GM18505 (cell line): ENCODE measurements around the gene INAFM1.
"Not testable (repeated sequence)": the region's sequence is repeated elsewhere in the genome, so short reads cannot be mapped to it uniquely, and the experiment has no call there.

Experiments used
- ATAC-seq: cut with Tn5 transposase; IDR thresholded peaks from one replicate; pipeline ENCODE4 v1.9.1; 2021; ENCODE audit not compliant: unreplicated experiment
- POLR2A ChIP-seq: IDR thresholded peaks from 4 replicates; pipeline ENCODE4 v1.6.1; 2011; ENCODE audit warnings: borderline replicate concordance; ENCODE audit not compliant: insufficient read depth, insufficient read length; ENCODE audit errors: extremely low read depth

INAFM1 gene

DNA sequence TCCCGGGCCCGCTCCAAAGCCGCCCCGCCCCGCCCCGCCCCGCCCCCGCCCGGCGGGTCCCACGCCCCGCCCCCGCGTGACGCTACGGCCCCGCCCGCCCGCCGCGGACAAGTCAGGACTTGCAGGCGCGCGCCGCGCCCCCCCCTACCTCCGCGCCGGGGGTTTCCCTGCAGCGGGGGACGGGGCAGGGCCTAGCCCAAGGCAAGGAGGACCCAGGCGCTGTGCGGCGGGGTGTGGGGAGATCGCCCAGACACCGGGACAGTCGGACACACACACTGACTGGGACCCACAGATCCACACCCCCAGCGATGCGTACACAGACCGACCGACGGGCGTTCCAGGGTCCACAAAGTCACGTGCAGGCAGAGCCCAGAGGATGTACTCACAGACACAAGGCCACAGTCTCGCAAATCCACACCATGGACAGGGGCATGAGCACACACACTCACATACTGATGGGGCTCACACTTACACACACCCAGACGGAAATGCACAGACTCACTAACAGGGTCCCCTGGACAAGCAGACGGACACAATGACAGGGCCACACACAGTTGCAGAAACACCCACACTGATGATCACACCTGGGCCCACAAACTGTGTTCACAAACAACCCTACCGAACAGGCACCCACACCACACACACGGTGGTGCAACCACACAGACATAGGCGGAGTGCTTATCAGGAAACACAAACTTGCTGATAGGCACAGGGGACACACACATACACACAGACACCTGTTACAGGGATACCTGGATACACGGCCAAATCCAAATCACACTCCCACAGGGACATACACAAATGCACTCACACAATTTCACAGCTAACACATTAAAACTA lies 43.2 kb upstream of the INAFM1 start:
- peak; percentile 60 for TF ChIP-seq POLR2A
- peak; percentile 23 for ATAC-seq

DNA sequence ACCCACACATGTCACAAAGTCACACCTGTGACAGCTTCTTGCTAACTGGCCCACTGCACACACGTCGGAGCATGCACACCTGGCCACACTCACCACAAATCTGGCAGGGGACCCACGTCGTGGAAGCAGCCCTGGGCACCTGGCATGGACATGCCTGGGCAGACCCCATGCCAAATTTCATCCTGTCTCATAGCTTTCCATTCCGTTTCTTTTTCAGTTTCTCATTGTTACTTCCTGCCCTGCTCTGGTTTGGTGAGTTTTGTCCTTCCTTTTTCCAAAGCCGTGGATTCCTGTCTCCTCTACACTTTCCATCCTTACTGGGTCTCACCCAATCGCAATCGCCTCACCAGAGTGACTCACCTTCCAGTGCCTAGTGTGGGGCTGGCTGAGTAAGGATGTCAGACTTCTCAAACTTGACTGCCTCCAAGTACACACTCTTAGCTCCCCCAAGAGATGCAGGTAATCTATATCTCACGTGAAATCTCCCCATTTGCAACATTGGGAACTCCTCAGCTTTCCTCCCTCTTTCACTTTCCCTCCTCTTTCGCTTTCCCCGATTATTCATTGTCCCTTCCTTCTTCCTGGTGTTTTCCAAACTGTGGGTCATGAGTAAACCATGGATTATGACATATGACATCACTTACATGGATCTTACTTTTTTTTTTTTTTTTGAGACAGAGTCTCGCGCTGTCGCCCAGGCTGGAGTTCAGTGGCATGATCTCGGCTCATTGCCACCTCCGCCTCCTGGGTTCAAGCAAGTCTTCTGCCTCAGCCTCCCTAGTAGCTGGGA lies 42.1 kb upstream of the INAFM1 start:
- no peak for TF ChIP-seq POLR2A
- ATAC-seq: no peak

DNA sequence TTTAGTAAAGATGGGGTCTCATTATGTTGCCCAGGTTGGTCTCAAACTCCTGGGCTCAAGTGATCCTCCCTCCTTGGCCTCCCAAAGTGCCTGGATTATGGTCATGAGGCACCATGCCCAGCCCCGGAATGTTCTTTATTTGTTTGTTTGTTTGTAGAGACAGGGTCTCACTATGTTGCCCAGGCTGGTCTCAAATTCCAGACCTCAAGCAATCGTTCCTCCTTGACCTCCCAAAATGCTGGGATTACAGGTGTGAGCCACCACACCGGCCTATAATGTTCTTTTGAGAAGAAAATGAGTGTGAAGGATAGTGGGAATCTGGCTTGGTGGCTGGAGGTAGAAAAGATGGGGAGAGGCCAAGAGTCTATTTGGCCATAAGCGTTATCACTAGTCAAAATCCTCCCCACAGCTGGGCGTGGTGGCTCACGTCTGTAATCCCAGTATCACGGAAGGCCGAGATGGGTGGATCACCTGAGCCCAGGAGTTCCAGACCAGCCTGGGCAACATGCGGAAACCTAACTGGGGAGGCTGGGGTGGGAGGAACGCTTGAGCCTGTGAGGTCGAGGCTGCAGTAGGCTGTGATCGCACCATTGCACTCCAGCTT lies 38.5 kb upstream of the INAFM1 start:
- ATAC-seq: no peak
- TF ChIP-seq POLR2A: no peak

DNA sequence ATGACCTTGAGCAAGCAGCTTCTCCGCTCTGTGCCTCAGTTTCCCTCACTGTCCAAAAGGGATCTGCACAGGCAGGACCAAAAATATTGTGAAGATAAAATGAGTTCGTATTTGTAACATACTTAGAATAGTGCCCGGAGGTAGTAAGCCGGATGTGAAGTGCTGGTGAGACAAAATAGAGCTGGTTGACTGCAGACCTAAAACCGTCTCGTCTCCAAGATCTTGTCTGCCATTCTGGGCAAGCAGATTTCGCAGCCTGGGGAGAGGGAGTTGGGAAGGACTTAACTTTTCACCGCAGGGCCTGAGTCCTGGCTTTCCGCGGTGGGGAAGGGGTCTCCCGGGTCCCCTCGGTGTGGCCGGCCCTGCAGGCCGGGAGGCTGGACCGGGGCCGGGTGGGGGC lies 35.5 kb upstream of the INAFM1 start:
- ATAC-seq: no peak
- no peak for TF ChIP-seq POLR2A

DNA sequence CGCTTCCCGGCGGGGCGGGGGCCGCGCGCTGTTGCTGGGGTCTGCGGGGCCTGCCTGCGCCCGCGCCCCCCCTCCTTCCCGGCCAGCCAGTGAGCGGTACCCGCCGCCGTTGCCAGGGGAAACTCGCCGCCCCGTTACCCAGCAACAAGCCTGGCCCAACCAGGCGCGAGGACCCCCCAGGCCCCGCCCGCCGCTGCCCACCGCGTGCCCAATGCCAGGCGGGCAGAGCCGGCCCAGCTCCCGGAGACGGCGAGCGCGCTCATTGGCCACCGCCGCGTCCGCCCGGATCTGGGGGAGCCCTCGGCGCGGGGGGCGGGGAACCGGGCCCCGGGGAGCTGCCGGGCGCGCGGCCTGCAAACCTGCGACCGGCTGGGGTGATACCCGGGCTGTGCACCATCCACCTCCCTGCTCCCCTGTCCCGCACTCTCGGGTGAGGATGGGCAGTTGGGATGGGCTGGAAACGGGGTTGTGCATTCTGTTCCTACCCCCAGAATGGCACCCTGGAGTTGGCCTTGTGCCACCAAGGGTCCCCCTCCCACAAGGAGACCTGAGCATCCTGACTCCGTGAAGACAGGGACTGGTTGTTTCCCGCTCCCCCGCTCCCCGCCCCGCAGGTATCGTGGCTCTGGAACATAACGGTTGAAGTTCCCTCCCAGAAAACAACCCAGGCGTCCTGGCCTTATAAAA lies 34.9 kb upstream of the INAFM1 start:
- no peak for ATAC-seq
- no peak for TF ChIP-seq POLR2A

DNA sequence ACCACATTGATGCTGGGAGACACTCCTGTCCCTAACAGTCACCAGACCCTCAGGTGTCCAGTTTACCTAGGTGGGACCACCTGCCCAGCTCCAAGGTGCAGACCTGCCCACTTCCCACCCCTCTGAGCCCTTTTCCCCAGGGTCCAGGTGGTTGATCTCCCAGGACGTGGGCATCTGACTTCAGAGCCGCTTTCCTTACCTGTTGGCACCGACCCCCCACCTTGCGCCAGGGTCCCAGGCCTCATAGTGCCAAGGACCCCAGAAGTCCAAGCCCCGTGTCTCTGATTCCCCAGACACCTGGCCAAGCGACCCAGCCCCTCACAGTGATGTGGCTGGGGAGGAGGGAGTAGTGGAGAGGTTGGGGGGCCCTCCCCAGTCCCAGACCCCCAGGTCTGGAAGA lies 34.1 kb upstream of the INAFM1 start:
- ATAC-seq: no peak
- TF ChIP-seq POLR2A: no peak

DNA sequence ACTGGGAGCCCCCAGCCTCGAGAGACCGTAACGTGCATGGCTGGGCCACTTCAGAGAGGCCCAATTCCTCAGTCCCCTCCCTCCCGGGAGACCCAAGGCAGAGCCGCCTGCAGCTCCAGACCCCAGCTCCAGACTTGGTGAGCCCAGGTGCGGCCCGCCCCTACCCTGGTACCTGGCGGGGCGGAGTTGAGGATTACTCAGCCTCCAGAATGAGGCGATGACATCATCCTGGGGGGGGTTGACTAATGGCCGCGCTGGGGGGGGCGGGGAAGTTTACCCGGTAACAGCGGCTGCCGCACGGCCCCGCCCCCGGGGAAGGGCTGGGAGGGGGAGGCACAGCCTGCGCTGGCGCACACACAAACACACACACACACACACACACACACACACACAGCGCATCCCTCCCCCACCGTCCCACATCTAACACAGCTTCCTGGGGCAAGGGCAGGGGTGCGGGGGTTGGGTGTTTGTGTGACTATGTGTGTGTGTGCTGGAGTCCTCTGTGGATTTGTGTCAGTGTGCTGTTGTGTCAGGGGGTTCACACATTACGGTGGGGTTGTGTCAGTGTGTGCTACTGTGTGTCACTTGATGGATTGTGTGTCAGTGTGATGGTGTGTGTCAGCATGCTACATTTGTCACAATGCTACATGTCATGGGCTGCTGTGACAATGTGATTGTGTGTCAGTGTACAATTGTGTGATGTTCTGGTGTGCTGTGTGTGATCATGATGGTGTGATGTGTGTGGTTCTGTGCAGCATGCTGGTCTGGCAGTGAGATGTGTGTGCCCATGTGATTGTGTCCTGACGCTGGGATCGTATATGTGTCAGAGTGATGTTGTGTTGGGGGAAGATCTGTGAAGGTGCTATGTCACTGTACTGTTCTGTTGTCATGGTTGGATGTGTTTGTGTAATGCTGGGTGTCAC lies 33.4 kb upstream of the INAFM1 start:
- no peak for TF ChIP-seq POLR2A
- ATAC-seq: no peak

DNA sequence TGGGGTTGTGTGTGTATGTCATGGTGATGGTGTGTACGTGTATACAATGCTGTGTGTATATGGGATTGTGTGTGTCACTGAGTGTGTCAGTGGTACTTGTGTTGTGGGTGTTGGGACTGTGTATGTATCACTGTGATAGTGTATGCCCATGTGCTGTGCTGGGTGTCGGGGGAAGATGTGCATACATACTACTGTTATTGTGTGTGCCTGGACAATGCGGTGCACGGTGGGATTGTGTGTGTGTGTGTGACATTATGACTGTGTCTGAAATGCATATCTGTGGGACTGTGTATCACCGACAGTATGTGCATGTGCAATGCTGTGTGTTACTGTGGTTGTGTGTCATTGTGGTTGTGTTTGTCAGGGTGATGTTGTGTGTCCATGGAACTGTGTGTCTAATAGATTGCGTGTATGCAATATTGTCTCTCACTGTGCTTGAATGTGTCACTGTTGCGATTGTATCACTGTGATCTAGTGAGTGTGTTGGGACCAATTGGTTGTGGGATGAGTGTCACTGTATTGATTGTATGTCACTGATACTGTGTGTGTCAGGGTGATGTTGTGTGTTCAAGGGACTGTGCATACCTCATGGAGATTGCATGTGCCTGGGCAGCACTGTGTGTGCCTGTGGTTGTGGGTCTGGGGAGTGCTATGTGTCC lies 32.6 kb upstream of the INAFM1 start:
- TF ChIP-seq POLR2A: no peak
- ATAC-seq: no peak

DNA sequence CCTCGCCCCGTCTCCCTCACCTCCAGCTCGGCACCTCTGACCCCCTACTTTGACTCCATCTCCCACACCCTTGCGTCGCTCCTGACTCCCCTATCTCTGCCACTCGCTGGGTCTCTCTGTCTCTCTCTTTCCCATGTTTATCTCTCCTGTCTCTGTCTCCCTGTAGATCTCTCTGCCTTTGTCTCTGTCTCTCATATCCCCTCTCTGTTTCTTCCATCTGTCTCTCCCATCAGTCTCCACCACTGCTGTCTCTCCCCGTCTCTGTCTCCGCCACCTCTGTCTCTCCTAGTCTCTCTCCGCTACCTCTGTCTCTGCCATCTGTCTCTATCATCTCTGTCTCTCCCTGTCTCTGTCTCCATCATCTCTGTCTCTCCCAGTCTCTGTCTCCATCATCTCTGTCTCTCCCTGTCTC lies 31.3 kb upstream of the INAFM1 start:
- TF ChIP-seq POLR2A: no peak
- no peak for ATAC-seq

DNA sequence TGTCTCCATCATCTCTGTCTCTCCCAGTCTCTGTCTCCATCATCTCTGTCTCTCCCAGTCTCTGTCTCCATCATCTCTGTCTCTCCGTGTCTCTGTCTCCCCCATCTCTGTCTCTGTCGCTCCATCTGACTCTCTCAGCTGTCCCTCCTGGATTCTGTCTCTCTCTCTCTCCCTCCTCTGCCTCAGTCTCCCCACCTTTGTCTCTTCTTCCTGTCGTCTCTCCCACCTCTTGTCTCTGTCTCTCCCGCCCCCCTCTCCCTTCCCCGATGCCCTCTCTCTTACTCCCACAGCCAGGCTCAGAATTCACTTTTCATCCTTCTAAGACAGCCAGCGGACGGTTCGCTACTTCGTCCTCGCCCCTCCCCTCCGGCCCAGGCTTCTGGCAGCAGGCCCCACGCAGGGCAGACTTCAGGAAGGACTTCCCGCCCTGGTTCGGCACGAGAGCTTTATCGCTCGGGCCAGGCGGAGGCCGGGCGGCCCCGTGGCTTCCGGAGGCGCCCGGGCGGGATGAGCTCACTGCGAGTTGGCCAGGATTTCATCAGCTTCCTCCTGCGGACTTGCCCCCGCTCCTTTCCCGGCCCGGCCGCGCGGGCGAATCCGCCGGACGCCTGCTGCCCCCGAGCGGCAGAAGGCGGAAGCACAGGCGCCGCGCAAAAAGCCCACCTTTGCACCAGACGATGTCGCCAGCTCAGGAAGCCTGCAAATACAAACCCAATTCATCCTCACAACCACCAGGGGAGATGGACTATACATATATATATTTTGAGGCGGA lies 30.7 kb upstream of the INAFM1 start:
- peak; percentile 67 for TF ChIP-seq POLR2A
- peak; percentile 65 for ATAC-seq

DNA sequence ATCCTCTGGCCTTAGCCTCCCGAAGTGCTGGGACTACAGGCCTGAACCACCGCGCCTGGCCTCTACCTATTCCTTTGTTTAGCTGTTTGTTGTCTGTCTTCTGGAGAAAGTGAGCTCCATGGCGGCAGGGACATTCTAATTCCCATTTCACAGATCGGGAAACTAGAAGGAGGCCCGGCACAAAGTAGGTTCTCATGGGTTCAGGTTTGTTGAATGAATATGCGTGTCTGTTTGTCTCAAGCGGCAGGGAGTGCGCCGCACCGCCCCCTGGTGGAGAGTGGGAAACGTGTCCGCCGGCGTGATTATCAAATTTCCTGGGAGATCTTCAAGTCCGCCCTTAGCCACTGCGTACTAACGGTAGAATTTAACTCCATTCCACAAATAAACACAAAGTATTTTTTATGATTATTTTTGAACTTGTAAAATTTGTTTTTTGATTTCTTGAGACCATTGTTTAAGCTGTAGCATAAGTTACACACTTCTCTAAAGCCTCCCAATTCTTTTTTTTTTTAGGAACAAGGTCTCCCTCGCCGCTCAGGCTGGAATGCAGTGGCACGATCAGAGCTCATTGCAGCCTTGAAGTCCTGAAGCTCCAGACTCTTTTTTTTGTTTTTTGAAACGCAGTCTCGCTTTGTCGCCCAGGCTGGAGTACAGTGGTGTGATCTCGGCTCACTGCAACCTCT lies 27.2 kb upstream of the INAFM1 start:
- ATAC-seq: no peak
- TF ChIP-seq POLR2A: no peak

DNA sequence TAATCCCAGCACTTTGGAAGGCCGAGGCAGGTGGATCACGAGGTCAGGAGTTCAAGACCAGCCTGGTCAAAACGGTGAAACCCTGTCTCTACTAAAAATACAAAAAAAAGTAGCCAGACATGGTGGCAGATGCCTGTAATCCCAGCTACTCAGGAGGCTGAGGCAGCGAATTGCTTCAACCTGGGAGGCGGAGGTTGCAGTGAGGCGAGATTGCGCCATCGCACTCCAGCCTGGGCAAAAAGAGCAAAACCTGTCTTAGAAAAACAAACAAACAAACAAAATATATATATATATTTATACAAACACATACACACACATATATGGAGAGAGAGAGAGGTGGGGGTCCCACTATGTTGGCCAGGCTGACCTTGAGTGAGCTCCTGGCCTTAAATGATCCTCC lies 21.7 kb upstream of the INAFM1 start:
- ATAC-seq: not testable (repeated sequence)
